Glutamatergic neuron (in vitro differentiated cells): ENCODE measurements around the gene PROK2. TPM values are rescaled to one million over a fixed set of nuclear protein-coding genes. Genes with fewer than 3 reads are reported as not detected.

ENCODE experiments used
- DNase-seq: peaks from one replicate; pipeline ENCODE4 v3.0.0; 2022
- H3K27ac Mint-ChIP-seq: one replicate; pipeline ENCODE4 v1.8.0; 2020; ENCODE audit warnings: mild to moderate bottlenecking, mixed read lengths, inconsistent platforms; ENCODE audit not compliant: unreplicated experiment
- H3K27me3 Mint-ChIP-seq: one replicate; pipeline ENCODE4 v1.8.0; 2020; ENCODE audit warnings: mild to moderate bottlenecking, moderate library complexity, mixed read lengths, inconsistent platforms; ENCODE audit not compliant: unreplicated experiment
- H3K36me3 Mint-ChIP-seq: one replicate; pipeline ENCODE4 v1.8.0; 2020; ENCODE audit warnings: mild to moderate bottlenecking, mixed read lengths, inconsistent platforms; ENCODE audit not compliant: unreplicated experiment
- H3K4me1 Mint-ChIP-seq: one replicate; pipeline ENCODE4 v1.8.0; 2020; ENCODE audit warnings: mild to moderate bottlenecking, low read depth, mixed read lengths, inconsistent platforms; ENCODE audit not compliant: unreplicated experiment
- H3K4me3 Mint-ChIP-seq: one replicate; pipeline ENCODE4 v1.8.0; 2020; ENCODE audit warnings: mild to moderate bottlenecking, mixed read lengths, inconsistent platforms; ENCODE audit not compliant: unreplicated experiment
- H3K9me3 Mint-ChIP-seq: one replicate; pipeline ENCODE4 v1.8.0; 2020; ENCODE audit warnings: mild to moderate bottlenecking, moderate library complexity, mixed read lengths, inconsistent platforms; ENCODE audit not compliant: unreplicated experiment
- CTCF ChIP-seq: fragments of 200-600 bp; sonication (generic); IDR thresholded peaks from one replicate; pipeline ENCODE4 v1.5.0; 2021; ENCODE audit not compliant: partially characterized antibody, unreplicated experiment
- total RNA-seq: library from RNA; stranded (reverse); fragmentation: NEBNext Ultra II Directional; extraction: Animal tissue kit (Norgen Biotek cat#: 25700); gene quantifications from one replicate; pipeline ENCODE4 v1.2.1, GENCODE V29; 2021; ENCODE audit not compliant: unreplicated experiment

The PROK2 gene
- total RNA-seq, 1 donor from 2014 or later = not detected

GRCh38 chr3:71724584-71725270, 60.2 kb downstream of the PROK2 start:
- H3K9me3 Mint-ChIP-seq = peaks cover 19% of the 10 kb centered on the region
- no peaks in the 10 kb centered on the region for H3K36me3 Mint-ChIP-seq
- H3K4me3 Mint-ChIP-seq = peak overlapping the region; percentile 80
- H3K4me1 Mint-ChIP-seq = peaks cover 28% of the 10 kb centered on the region
- peak overlapping the region; percentile 75 for H3K27ac Mint-ChIP-seq
- no peak for TF ChIP-seq CTCF
- H3K27me3 Mint-ChIP-seq = peaks cover 23% of the 10 kb centered on the region
- DNase-seq = peak; percentile 70

GRCh38 chr3:71724171-71724453, 60.8 kb downstream of the PROK2 start:
- Mint-ChIP-seq H3K9me3 (peaks cover 19% of the 10 kb centered on the region), H3K27ac (peak overlapping the region; percentile 75), H3K36me3 (no peaks in the 10 kb centered on the region), H3K27me3 (peaks cover 24% of the 10 kb centered on the region), H3K4me1 (peaks cover 24% of the 10 kb centered on the region), H3K4me3 (peak overlapping the region; percentile 80)
- no peak for TF ChIP-seq CTCF
- DNase-seq = no peak

GRCh38 chr3:71723452-71724170, 61.3 kb downstream of the PROK2 start:
- TF ChIP-seq CTCF = no peak
- no peak for DNase-seq
- Mint-ChIP-seq H3K27ac (no peak overlapping the region), H3K4me1 (peaks cover 22% of the 10 kb centered on the region), H3K4me3 (peak overlapping the region; percentile 80), H3K27me3 (peaks cover 24% of the 10 kb centered on the region), H3K9me3 (peaks cover 18% of the 10 kb centered on the region), H3K36me3 (no peaks in the 10 kb centered on the region)

- TF ChIP-seq CTCF = no peak
- peaks cover 22% of the 10 kb centered on the region for H3K27me3 Mint-ChIP-seq
- no peak for DNase-seq
- H3K27ac Mint-ChIP-seq = no peak overlapping the region
- H3K9me3 Mint-ChIP-seq = peaks cover 14% of the 10 kb centered on the region
- no peaks in the 10 kb centered on the region for H3K36me3 Mint-ChIP-seq
- no peak overlapping the region for H3K4me3 Mint-ChIP-seq
- H3K4me1 Mint-ChIP-seq = peaks cover 16% of the 10 kb centered on the region
Measured at GRCh38 chr3:71722693-71723092, 62.3 kb downstream of the PROK2 start.

Other genes with a start within 250 kb of the PROK2 start
- gene FOXP1, start 201.4 kb downstream of the PROK2 start, total RNA-seq = 31.1 TPM
- gene EIF4E3, start 59.7 kb downstream of the PROK2 start, total RNA-seq = 21.9 TPM
- 4.7 TPM for gene GPR27, start 31.3 kb downstream of the PROK2 start, total RNA-seq